ENCODE data around the gene AATK.
"Not testable (repeated sequence)": the region's sequence is repeated elsewhere in the genome, so short reads cannot be mapped to it uniquely, and the experiment has no call there.

AATK gene

GRCh38 chr17:81080019-81080418, 86.0 kb downstream of the AATK start:
- H3K4me3 ChIP-seq (ENCODE audit: low read length), result no peak overlapping the region
- H3K79me2 ChIP-seq (ENCODE audit: control insufficient read depth, low read length), result no peaks in the 10 kb centered on the region
- H3F3A ChIP-seq (ENCODE audit: control insufficient read depth, insufficient read depth), result no peaks in the 10 kb centered on the region
- TF ChIP-seq CTCF (IDR thresholded peaks at IDR 0.05; ENCODE audit: low read depth, low read length, poor library complexity, severe bottlenecking), result no peak
- TF ChIP-seq EZH2phosphoT487 (IDR thresholded peaks at IDR 0.05; ENCODE audit: borderline replicate concordance, low read length), result no peak
- no peaks in the 10 kb centered on the region for H4K20me1 ChIP-seq (ENCODE audit: control insufficient read depth, insufficient read depth, low read depth, low read length)
- H3K27me3 ChIP-seq (ENCODE audit: control insufficient read depth, low read length), result no peaks in the 10 kb centered on the region
- no peaks in the 10 kb centered on the region for H3K36me3 ChIP-seq (ENCODE audit: control insufficient read depth, low read length)
- no peak overlapping the region for H3K27ac ChIP-seq (ENCODE audit: low read depth, low read length)
- no peak overlapping the region for H3K4me2 ChIP-seq (ENCODE audit: low read length)
- H3K9me3 ChIP-seq (ENCODE audit: control insufficient read depth, insufficient read depth, low read length), result no peaks in the 10 kb centered on the region
- no peaks in the 10 kb centered on the region for H3K9me2 ChIP-seq (replicated peaks; ENCODE audit: control insufficient read depth, low read length)
- no peaks in the 10 kb centered on the region for H3K4me1 ChIP-seq (ENCODE audit: control insufficient read depth, low read length)

DNA sequence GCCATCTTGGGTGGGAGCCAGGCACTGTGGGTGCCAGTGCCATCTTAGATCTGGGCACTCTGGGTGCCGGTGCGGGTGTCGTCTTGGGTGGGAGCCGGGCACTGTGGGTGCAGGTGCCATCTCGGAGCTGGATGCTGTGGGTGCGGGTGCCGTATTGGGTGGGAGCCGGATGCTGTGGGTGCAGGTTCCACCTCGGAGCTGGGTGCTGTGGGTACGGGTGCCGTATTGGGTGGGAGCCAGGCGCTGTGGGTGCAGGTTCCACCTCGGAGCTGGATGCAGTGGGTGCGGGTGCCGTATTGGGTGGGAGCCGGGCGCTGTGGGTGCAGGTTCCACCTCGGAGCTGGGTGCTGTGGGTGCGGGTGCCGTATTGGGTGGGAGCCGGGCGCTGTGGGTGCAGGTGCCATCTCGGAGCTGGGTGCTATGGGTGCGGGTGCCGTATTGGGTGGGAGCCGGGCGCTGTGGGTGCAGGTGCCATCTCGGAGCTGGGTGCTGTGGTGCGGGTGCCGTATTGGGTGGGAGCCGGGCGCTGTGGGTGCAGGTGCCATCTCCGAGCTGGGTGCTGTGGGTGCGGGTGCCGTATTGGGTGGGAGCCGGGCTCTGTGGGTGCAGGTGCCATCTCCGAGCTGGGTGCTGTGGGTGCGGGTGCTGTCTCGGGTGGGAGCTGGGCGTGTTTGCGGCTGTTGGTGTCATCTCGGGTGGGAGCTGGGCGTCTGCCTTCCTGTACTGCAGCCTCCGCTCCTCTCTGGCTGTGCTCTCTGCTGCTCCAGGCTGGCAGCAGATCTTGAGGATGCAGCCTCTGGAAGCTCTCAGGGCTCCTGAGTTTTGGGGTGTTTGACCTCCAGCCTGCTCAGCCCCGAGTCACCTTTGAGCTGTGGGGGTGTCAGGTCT, 87.8 kb downstream of the AATK start:
- H3K27ac ChIP-seq (ENCODE audit: low read depth, low read length); H3F3A ChIP-seq (ENCODE audit: control insufficient read depth, insufficient read depth); H4K20me1 ChIP-seq (ENCODE audit: control insufficient read depth, insufficient read depth, low read depth, low read length); H3K9me2 ChIP-seq (replicated peaks; ENCODE audit: control insufficient read depth, low read length); H3K9me3 ChIP-seq (ENCODE audit: control insufficient read depth, insufficient read depth, low read length); H3K4me3 ChIP-seq (ENCODE audit: low read length); H3K4me2 ChIP-seq (ENCODE audit: low read length); H3K79me2 ChIP-seq (ENCODE audit: control insufficient read depth, low read length); H3K27me3 ChIP-seq (ENCODE audit: control insufficient read depth, low read length); H3K4me1 ChIP-seq (ENCODE audit: control insufficient read depth, low read length); H3K36me3 ChIP-seq (ENCODE audit: control insufficient read depth, low read length): not testable (repeated sequence)

DNA sequence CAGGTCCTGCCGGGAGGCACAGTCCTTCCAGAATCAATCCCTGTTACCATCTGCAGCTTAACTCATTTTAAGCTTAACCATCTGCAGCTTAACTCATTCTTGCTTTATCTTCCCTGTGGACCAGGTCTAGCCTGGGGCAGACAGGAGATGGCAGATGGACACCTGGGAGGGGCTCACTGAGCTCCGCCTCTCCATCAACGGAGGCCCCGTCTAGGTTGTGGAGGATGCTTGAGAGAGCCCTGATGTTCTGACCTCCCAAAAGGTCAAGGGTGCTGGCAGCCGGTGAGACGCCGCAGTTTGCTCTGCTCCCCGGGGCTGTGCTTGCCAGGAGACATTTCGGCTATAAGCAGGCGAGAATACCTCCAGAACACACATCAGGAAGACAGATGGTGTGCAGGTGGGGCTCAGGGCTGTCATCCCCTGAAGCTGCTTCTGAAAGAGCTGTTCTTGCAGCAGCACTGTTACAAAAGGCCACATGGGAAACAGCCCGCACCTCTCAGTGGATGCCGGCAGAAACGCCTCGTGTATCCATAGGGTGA, 89.8 kb downstream of the AATK start:
- H3K4me1 ChIP-seq (ENCODE audit: control insufficient read depth, low read length), result no peaks in the 10 kb centered on the region
- no peak for TF ChIP-seq CTCF (IDR thresholded peaks at IDR 0.05; ENCODE audit: low read depth, low read length, poor library complexity, severe bottlenecking)
- TF ChIP-seq EZH2phosphoT487 (IDR thresholded peaks at IDR 0.05; ENCODE audit: borderline replicate concordance, low read length), result no peak
- no peaks in the 10 kb centered on the region for H3K79me2 ChIP-seq (ENCODE audit: control insufficient read depth, low read length)
- H3K9me2 ChIP-seq (replicated peaks; ENCODE audit: control insufficient read depth, low read length), result no peaks in the 10 kb centered on the region
- H3K4me2 ChIP-seq (ENCODE audit: low read length), result no peak overlapping the region
- H3K4me3 ChIP-seq (ENCODE audit: low read length), result no peak overlapping the region
- no peaks in the 10 kb centered on the region for H3K27me3 ChIP-seq (ENCODE audit: control insufficient read depth, low read length)
- no peak overlapping the region for H3K27ac ChIP-seq (ENCODE audit: low read depth, low read length)
- H3F3A ChIP-seq (ENCODE audit: control insufficient read depth, insufficient read depth), result no peaks in the 10 kb centered on the region
- H3K9me3 ChIP-seq (ENCODE audit: control insufficient read depth, insufficient read depth, low read length), result no peaks in the 10 kb centered on the region
- no peaks in the 10 kb centered on the region for H4K20me1 ChIP-seq (ENCODE audit: control insufficient read depth, insufficient read depth, low read depth, low read length)
- H3K36me3 ChIP-seq (ENCODE audit: control insufficient read depth, low read length), result no peaks in the 10 kb centered on the region

DNA sequence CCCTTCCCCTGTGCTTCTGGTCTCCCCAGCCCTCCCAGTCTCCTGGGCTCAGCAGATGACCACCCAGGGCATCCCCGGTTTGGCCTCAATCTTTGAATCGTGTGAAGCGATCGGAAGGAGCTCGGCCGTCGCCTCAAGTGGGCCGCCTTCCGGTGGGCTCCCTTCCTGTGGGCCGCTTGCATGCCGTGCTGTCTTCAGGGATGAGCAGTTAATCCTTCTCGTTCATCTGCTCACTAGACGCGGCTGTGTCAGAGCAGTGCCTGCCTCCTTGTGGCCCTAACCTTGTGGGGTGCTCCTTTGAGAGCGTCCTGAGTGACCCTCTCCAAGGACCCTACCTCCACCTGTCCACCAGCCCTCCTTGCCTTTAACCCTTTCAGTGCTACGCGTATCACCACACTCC, 90.7 kb downstream of the AATK start:
- no peaks in the 10 kb centered on the region for H3K9me3 ChIP-seq (ENCODE audit: control insufficient read depth, insufficient read depth, low read length)
- H3K4me2 ChIP-seq (ENCODE audit: low read length), result no peak overlapping the region
- no peaks in the 10 kb centered on the region for H3K27me3 ChIP-seq (ENCODE audit: control insufficient read depth, low read length)
- H3K27ac ChIP-seq (ENCODE audit: low read depth, low read length), result no peak overlapping the region
- H3K36me3 ChIP-seq (ENCODE audit: control insufficient read depth, low read length), result no peaks in the 10 kb centered on the region
- no peaks in the 10 kb centered on the region for H3K79me2 ChIP-seq (ENCODE audit: control insufficient read depth, low read length)
- H3K4me3 ChIP-seq (ENCODE audit: low read length), result no peak overlapping the region
- H3K9me2 ChIP-seq (replicated peaks; ENCODE audit: control insufficient read depth, low read length), result no peaks in the 10 kb centered on the region
- no peak for TF ChIP-seq EZH2phosphoT487 (IDR thresholded peaks at IDR 0.05; ENCODE audit: borderline replicate concordance, low read length)
- TF ChIP-seq CTCF (IDR thresholded peaks at IDR 0.05; ENCODE audit: low read depth, low read length, poor library complexity, severe bottlenecking), result no peak
- H4K20me1 ChIP-seq (ENCODE audit: control insufficient read depth, insufficient read depth, low read depth, low read length), result no peaks in the 10 kb centered on the region
- no peaks in the 10 kb centered on the region for H3K4me1 ChIP-seq (ENCODE audit: control insufficient read depth, low read length)
- H3F3A ChIP-seq (ENCODE audit: control insufficient read depth, insufficient read depth), result no peaks in the 10 kb centered on the region
